GM23338 (cell line): ENCODE results near the gene DNAH17. TPM values are rescaled to one million over a fixed set of nuclear protein-coding genes. Genes with fewer than 3 reads are reported as not detected.

Experiments
- ATAC-seq: fragments of 200-7000 bp; cut with Tn5 transposase; 3 replicates; pipeline ENCODE4 v1.9.1; 2020
- DNase-seq: peaks from one replicate; pipeline ENCODE4 v3.0.0-alpha.2; 2015; ENCODE audit warnings: low spot score
- H2AFZ ChIP-seq: fragments of 200-600 bp; sonication (generic); 2 replicates; pipeline ENCODE4 v1.8.0; 2016; ENCODE audit warnings: antibody characterized with exemption, mild to moderate bottlenecking, moderate library complexity
- H3F3A ChIP-seq: fragments of 200-600 bp; sonication (generic); replicated peaks from 2 replicates; pipeline ENCODE4 v1.8.0; 2017; ENCODE audit warnings: antibody characterized with exemption, mixed run types, low read depth
- H3K27ac ChIP-seq: fragments of 200-600 bp; sonication (generic); 2 replicates; pipeline ENCODE4 v1.6.1; 2016; ENCODE audit warnings: low read depth
- H3K27me3 ChIP-seq: fragments of 200-600 bp; sonication (generic); 2 replicates; pipeline ENCODE4 v1.8.0; 2016; ENCODE audit warnings: mild to moderate bottlenecking, mixed run types, moderate library complexity; ENCODE audit not compliant: insufficient read depth
- H3K36me3 ChIP-seq: fragments of 200-600 bp; sonication (generic); 2 replicates; pipeline ENCODE4 v1.8.0; 2016; ENCODE audit warnings: mild to moderate bottlenecking; ENCODE audit not compliant: insufficient read depth
- H3K4me1 ChIP-seq: fragments of 200-600 bp; sonication (generic); 2 replicates; pipeline ENCODE4 v1.8.0; 2016; ENCODE audit warnings: mild to moderate bottlenecking, moderate library complexity; ENCODE audit not compliant: insufficient read depth
- H3K4me2 ChIP-seq: fragments of 200-600 bp; sonication (generic); 2 replicates; pipeline ENCODE4 v1.7.1; 2017; ENCODE audit warnings: mixed run types
- H3K4me3 ChIP-seq: fragments of 200-600 bp; sonication (generic); 2 replicates; pipeline ENCODE4 v1.6.1; 2016; ENCODE audit warnings: mixed run types
- H3K79me2 ChIP-seq: fragments of 200-600 bp; sonication (generic); replicated peaks from 2 replicates; pipeline ENCODE4 v1.8.0; 2017; ENCODE audit warnings: mild to moderate bottlenecking; ENCODE audit not compliant: insufficient read depth
- H3K9me2 ChIP-seq: fragments of 200-600 bp; sonication (generic); 2 replicates; pipeline ENCODE4 v1.8.0; 2017; ENCODE audit not compliant: insufficient read depth
- H4K20me1 ChIP-seq: fragments of 200-600 bp; sonication (generic); replicated peaks from 2 replicates; pipeline ENCODE4 v1.8.0; 2017; ENCODE audit warnings: mild to moderate bottlenecking; ENCODE audit not compliant: insufficient read depth
- H3K27ac Mint-ChIP-seq: 2 replicates; pipeline ENCODE4 v1.8.0; 2020; ENCODE audit warnings: inconsistent platforms, mild to moderate bottlenecking, moderate library complexity, mixed read lengths
- H3K27me3 Mint-ChIP-seq: 3 replicates; pipeline ENCODE4 v1.8.0; 2022; ENCODE audit warnings: low read depth, mild to moderate bottlenecking, moderate library complexity, mixed read lengths, inconsistent platforms; ENCODE audit not compliant: insufficient read depth, poor library complexity
- H3K36me3 Mint-ChIP-seq: 3 replicates; pipeline ENCODE4 v1.8.0; 2021; ENCODE audit warnings: low read depth, mild to moderate bottlenecking, inconsistent platforms, moderate library complexity, mixed read lengths
- H3K4me1 Mint-ChIP-seq: 3 replicates; pipeline ENCODE4 v1.8.0; 2020; ENCODE audit warnings: mild to moderate bottlenecking, inconsistent platforms, mixed read lengths
- H3K4me3 Mint-ChIP-seq: 3 replicates; pipeline ENCODE4 v1.8.0; 2021; ENCODE audit warnings: moderate library complexity, mild to moderate bottlenecking, inconsistent platforms, mixed read lengths
- H3K9me3 Mint-ChIP-seq: 3 replicates; pipeline ENCODE4 v1.8.0; 2020; ENCODE audit warnings: moderate library complexity, mild to moderate bottlenecking, inconsistent platforms, mixed read lengths
- ETS1 ChIP-seq: IDR thresholded peaks from 2 replicates; pipeline ENCODE4 v1.6.1; 2016; ENCODE audit warnings: antibody characterized with exemption
- NANOG ChIP-seq: IDR thresholded peaks from 2 replicates; pipeline ENCODE4 v1.6.1; 2016; ENCODE audit warnings: antibody characterized with exemption, borderline replicate concordance
- POLR2AphosphoS5 ChIP-seq: IDR thresholded peaks from 2 replicates; pipeline ENCODE4 v1.6.1; 2016; ENCODE audit warnings: antibody characterized with exemption, low read depth
- ZNF462 ChIP-seq: fragments of 250-450 bp; sonication (Bioruptor Pico); IDR thresholded peaks from 2 replicates; pipeline ENCODE4 v1.5.0; 2020; ENCODE audit warnings: mild to moderate bottlenecking, moderate library complexity
- polyA plus RNA-seq: library from polyadenylated mRNA; unstranded; fragments of >200 nt; fragmentation: Nextera tagmentation; extraction: Ambion mirVana; gene quantifications from 2 replicates; pipeline ENCODE4 v1.2.1, GENCODE V29; 2016
- total RNA-seq: library from RNA; depleted of rRNA; stranded (reverse); fragments of >200 nt; shearing (Covaris generic); gene quantifications from 2 replicates; pipeline ENCODE4 v1.2.3, GENCODE V29; 2014
- TF ChIP-seq, protein P1 (sequence below): IDR thresholded peaks from one replicate; pipeline ENCODE4 v1.6.1; 2018; ENCODE audit warnings: antibody characterized with exemption; ENCODE audit not compliant: unreplicated experiment

Gene DNAH17
- total and polyA plus RNA-seq, 2 experiments from 2014 or later: 0.59 to 2.0 TPM

- no peaks in the 10 kb centered on the region for H3K27me3 ChIP-seq
- DNase-seq (no peak), ATAC-seq (no peak)
- H3K27me3 Mint-ChIP-seq: peaks cover 4% of the 10 kb centered on the region
- H3K4me1 ChIP-seq: no peaks in the 10 kb centered on the region
- peaks cover 6% of the 10 kb centered on the region for H3K4me1 Mint-ChIP-seq
- TF ChIP-seq ZNF462 (CRISPR knock-in tag): no peak
- no peak for TF ChIP-seq POLR2AphosphoS5
- no peak for TF ChIP-seq NANOG
- TF ChIP-seq ETS1: no peak
- TF ChIP-seq, protein P1, sequence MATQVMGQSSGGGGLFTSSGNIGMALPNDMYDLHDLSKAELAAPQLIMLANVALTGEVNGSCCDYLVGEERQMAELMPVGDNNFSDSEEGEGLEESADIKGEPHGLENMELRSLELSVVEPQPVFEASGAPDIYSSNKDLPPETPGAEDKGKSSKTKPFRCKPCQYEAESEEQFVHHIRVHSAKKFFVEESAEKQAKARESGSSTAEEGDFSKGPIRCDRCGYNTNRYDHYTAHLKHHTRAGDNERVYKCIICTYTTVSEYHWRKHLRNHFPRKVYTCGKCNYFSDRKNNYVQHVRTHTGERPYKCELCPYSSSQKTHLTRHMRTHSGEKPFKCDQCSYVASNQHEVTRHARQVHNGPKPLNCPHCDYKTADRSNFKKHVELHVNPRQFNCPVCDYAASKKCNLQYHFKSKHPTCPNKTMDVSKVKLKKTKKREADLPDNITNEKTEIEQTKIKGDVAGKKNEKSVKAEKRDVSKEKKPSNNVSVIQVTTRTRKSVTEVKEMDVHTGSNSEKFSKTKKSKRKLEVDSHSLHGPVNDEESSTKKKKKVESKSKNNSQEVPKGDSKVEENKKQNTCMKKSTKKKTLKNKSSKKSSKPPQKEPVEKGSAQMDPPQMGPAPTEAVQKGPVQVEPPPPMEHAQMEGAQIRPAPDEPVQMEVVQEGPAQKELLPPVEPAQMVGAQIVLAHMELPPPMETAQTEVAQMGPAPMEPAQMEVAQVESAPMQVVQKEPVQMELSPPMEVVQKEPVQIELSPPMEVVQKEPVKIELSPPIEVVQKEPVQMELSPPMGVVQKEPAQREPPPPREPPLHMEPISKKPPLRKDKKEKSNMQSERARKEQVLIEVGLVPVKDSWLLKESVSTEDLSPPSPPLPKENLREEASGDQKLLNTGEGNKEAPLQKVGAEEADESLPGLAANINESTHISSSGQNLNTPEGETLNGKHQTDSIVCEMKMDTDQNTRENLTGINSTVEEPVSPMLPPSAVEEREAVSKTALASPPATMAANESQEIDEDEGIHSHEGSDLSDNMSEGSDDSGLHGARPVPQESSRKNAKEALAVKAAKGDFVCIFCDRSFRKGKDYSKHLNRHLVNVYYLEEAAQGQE: no peak
- H3K36me3 Mint-ChIP-seq: no peaks in the 10 kb centered on the region
- no peak overlapping the region for H3K27ac ChIP-seq
- no peak overlapping the region for H3K4me3 ChIP-seq
- H3K4me2 ChIP-seq: no peak overlapping the region
- no peaks in the 10 kb centered on the region for H4K20me1 ChIP-seq
- H3K9me3 Mint-ChIP-seq: no peaks in the 10 kb centered on the region
- H3K9me2 ChIP-seq: no peaks in the 10 kb centered on the region
- peak overlapping the region; percentile 43; the same call in 1 of the 2 replicates for H2AFZ ChIP-seq
- no peak overlapping the region for H3K27ac Mint-ChIP-seq
- H3K79me2 ChIP-seq: no peaks in the 10 kb centered on the region
- no peaks in the 10 kb centered on the region for H3K36me3 ChIP-seq
- H3K4me3 Mint-ChIP-seq: no peak overlapping the region
- H3F3A ChIP-seq: no peaks in the 10 kb centered on the region
These were observed 51.6 kb downstream of the DNAH17 start for GRCh38 chr17:78525511-78526160.
